Measurements from ENCODE around the gene PAGE2. TPM values are rescaled to one million over a fixed set of nuclear protein-coding genes. Genes with fewer than 3 reads are reported as not detected.
"Not testable (repeated sequence)": the region's sequence is repeated elsewhere in the genome, so short reads cannot be mapped to it uniquely, and the experiment has no call there.

PAGE2 gene
- total and polyA plus RNA-seq, 7 experiments from 2014 or later = not detected

DNA sequence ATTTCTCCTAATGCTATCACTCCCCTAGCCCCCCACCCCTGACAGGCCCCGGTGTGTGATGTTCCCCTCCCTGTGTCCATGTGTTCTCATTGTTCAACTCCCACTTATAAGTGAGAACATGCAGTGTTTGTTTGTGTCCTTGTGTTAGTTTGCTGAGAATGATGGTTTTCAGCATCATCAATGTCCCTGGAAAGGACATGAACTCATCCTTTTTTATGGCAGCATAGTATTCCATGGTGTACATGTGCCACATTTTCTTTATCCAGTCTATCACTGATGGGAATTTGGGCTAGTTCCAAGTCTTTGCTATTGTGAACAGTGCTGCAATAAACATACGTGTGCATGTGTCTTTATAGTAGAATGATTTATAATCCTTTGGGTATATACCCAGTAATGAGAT is 21.6 kb upstream of the PAGE2 start:
- H3K4me3 ChIP-seq (ENCODE audit: low read length); H3K9me3 Mint-ChIP-seq; CTCF ChIA-PET; H3K4me1 ChIP-seq (ENCODE audit: control insufficient read depth in 2 of 2, insufficient read depth in 2 of 2, low read length in 2 of 2); H3K4me3 Mint-ChIP-seq; intact Hi-C loops (cut with micrococcal nuclease); H3K36me3 Mint-ChIP-seq; H3K27me3 ChIP-seq (ENCODE audit: control insufficient read depth in 2 of 2, insufficient read depth in 2 of 2, low read length in 2 of 2); H3K9me3 ChIP-seq (ENCODE audit: control insufficient read depth in 2 of 3, low read length in 3 of 3); H3K27ac Mint-ChIP-seq; ATAC-seq; H3K36me3 ChIP-seq (ENCODE audit: control insufficient read depth in 2 of 3, insufficient read depth in 3 of 3, low read length in 3 of 3); H3K4me1 Mint-ChIP-seq; POLR2A ChIA-PET; H3K27me3 Mint-ChIP-seq; DNase-seq; H3K27ac ChIP-seq (ENCODE audit: low read depth, low read length): not testable (repeated sequence)

DNA sequence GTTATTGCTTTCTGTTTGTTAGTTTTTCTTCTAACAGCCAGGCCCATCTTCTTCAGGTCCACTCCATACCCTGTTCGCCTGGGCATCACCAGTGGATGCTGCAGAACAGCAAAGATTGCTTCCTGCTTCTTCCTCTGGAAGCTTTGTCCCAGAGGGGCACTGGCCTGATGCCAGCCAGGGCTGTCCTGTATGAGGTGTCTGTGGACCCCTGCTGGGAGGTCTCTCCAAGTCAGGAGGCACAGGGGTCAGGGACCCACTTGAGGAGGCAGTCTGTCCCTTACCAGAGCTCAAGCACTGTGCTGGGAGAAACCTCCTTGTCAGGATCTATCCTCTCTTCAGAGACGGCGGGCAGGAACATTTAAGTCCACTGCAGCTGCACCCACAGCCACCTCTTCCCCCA is 16.5 kb upstream of the PAGE2 start:
- no peak overlapping the region for H3K4me3 Mint-ChIP-seq
- no peak overlapping the region for H3K27ac ChIP-seq (ENCODE audit: low read depth, low read length)
- no peaks in the 10 kb centered on the region for H3K9me3 ChIP-seq (ENCODE audit: control insufficient read depth in 2 of 3, low read length in 3 of 3)
- peaks cover 0 to 8% (median 3%) of the 10 kb centered on the region in 5 donors for H3K27me3 Mint-ChIP-seq
- no peaks in the 10 kb centered on the region for H3K27me3 ChIP-seq (ENCODE audit: control insufficient read depth in 2 of 2, insufficient read depth in 2 of 2, low read length in 2 of 2)
- peaks cover 0 to 4% (median 0%) of the 10 kb centered on the region in 11 donors for H3K9me3 Mint-ChIP-seq
- H3K27ac Mint-ChIP-seq = no peak overlapping the region
- H3K36me3 Mint-ChIP-seq = peaks cover 0 to 3% (median 0%) of the 10 kb centered on the region in 5 donors
- H3K4me3 ChIP-seq (ENCODE audit: low read length) = no peak overlapping the region
- ChIA-PET POLR2A (no interaction called here), CTCF (no interaction called here)
- DNase-seq = no peak
- no peak for ATAC-seq
- H3K4me1 ChIP-seq (ENCODE audit: control insufficient read depth in 2 of 2, insufficient read depth in 2 of 2, low read length in 2 of 2) = no peaks in the 10 kb centered on the region
- no peaks in the 10 kb centered on the region for H3K36me3 ChIP-seq (ENCODE audit: control insufficient read depth in 2 of 3, insufficient read depth in 3 of 3, low read length in 3 of 3)
- no peaks in the 10 kb centered on the region for H3K4me1 Mint-ChIP-seq
- intact Hi-C loops (cut with micrococcal nuclease) = no loop called here

DNA sequence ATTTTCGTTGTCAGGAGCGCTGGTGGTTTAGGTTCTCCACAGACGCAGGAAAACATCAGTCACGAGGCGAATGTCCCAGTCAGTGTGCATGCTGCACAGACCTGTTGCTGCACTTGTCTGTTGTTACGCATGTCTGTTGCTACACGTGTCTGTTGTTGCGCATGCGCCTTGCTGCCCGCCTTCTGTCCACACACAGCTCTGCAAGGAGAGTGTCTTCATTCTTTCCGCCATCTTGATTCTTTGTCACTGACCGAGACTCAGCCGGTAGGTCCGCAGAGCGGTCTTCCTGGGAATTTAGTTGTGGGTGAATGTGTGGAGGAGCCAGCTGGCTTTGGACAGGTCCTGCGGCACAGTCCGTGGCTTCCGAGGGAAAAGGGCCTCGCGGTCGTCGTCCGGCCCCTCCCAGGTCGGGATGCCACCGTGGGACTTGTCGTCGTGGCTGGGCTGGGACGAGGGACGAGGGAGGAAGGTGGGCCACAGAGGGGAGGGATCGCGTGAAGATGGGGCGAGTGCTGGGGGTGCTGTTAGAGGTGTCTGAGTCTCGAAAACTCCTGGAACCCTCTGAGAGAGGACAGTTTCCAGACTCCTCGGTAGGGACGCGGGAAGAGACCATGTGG is 13.9 kb upstream of the PAGE2 start, which contains the start of gene PAGE2B:
PAGE2B (plus strand) TSS at position 180 of the 617 bp plus-strand sequence. CDS start 1,012 bp downstream, outside the sequence.
- Histone ChIP-seq H3K27ac (ENCODE audit: low read depth, low read length) (no peak within 1 kb of the TSS), H3K4me3 (ENCODE audit: low read length) (no peak within 1 kb of the TSS), H3K27me3 (ENCODE audit: control insufficient read depth in 2 of 2, insufficient read depth in 2 of 2, low read length in 2 of 2) (no peaks in the 10 kb centered on the region), H3K36me3 (ENCODE audit: control insufficient read depth in 2 of 3, insufficient read depth in 3 of 3, low read length in 3 of 3) (no peaks in the 10 kb centered on the region), H3K4me1 (ENCODE audit: control insufficient read depth in 2 of 2, insufficient read depth in 2 of 2, low read length in 2 of 2) (no peaks in the 10 kb centered on the region), H3K9me3 (ENCODE audit: control insufficient read depth in 2 of 3, low read length in 3 of 3) (no peaks in the 10 kb centered on the region)
- H3K4me1 Mint-ChIP-seq = no peaks in the 10 kb centered on the region
- no peak for DNase-seq
- ATAC-seq = no peak
- intact Hi-C loops (cut with micrococcal nuclease) = no loop called here
- POLR2A ChIA-PET = no interaction called here
- CTCF ChIA-PET = no interaction called here
- H3K36me3 Mint-ChIP-seq = peaks cover 0 to under 1% (median 0%) of the 10 kb centered on the region in 5 donors
- peaks cover 0 to 4% (median 0%) of the 10 kb centered on the region in 11 donors for H3K9me3 Mint-ChIP-seq
- H3K27ac Mint-ChIP-seq = no peak within 1 kb of the TSS
- H3K4me3 Mint-ChIP-seq = no peak within 1 kb of the TSS
- peaks cover 0 to 8% (median 3%) of the 10 kb centered on the region in 5 donors for H3K27me3 Mint-ChIP-seq

DNA sequence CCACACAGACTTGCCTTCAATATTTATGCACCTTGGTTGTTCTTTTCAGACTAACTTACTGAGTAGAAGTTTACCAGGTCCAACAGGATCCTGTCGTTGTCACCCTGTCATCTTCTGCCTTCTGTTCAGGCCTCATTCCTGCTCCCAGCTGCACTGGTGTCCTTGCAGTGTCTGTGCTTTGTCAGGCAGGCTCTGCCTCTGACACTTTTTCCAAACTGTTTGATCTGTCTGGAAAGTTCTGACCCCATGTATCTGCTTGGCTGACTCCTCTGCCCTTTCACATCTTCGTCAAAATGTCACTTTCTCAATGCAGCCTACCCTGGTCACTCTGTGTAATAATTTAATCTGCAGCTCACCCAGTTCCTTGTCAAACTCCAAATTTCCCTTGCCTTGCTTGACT is 9.9 kb downstream of the PAGE2 start:
- Mint-ChIP-seq H3K4me1 (peaks cover 0 to 5% (median 0%) of the 10 kb centered on the region in 7 donors), H3K27ac (no peak overlapping the region), H3K9me3 (no peaks in the 10 kb centered on the region), H3K36me3 (no peaks in the 10 kb centered on the region), H3K4me3 (no peak overlapping the region), H3K27me3 (no peaks in the 10 kb centered on the region)
- intact Hi-C loops (cut with micrococcal nuclease) = no loop called here
- DNase-seq (no peak), ATAC-seq (no peak)
- no peaks in the 10 kb centered on the region for H3K4me1 ChIP-seq (ENCODE audit: control insufficient read depth in 2 of 2, insufficient read depth in 2 of 2, low read length in 2 of 2)
- no peak overlapping the region for H3K4me3 ChIP-seq (ENCODE audit: low read length)
- ChIA-PET POLR2A (no interaction called here), CTCF (no interaction called here)
- H3K36me3 ChIP-seq (ENCODE audit: control insufficient read depth in 2 of 3, insufficient read depth in 3 of 3, low read length in 3 of 3) = no peaks in the 10 kb centered on the region
- H3K27ac ChIP-seq (ENCODE audit: low read depth, low read length) = no peak overlapping the region
- H3K27me3 ChIP-seq (ENCODE audit: control insufficient read depth in 2 of 2, insufficient read depth in 2 of 2, low read length in 2 of 2) = no peaks in the 10 kb centered on the region
- H3K9me3 ChIP-seq (ENCODE audit: control insufficient read depth in 2 of 3, low read length in 3 of 3) = no peaks in the 10 kb centered on the region

DNA sequence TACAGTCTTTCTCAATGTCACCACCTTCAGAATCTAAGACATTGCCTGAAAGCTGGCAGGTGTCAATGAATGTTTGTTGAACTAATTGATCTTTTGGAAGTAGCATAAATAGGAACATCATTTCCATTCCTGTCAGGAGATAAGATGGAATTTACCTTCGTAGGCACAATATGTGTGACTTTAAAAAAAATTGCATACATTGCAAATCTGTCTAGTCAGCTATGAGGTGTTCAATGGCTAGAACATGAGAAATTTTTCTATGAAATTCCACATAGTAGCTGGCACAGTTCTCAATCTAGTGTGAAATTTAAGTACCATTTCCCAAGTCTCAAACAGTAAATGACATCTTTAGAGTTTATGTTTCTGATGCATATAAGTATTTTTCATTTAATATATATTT is 10.3 kb downstream of the PAGE2 start:
- ATAC-seq = no peak
- Mint-ChIP-seq H3K9me3 (peaks cover 0 to 3% (median 0%) of the 10 kb centered on the region in 11 donors), H3K4me3 (no peak overlapping the region), H3K36me3 (no peaks in the 10 kb centered on the region), H3K27me3 (no peaks in the 10 kb centered on the region), H3K4me1 (peaks cover 0 to 5% (median 0%) of the 10 kb centered on the region in 7 donors), H3K27ac (no peak overlapping the region)
- Histone ChIP-seq H3K27ac (ENCODE audit: low read depth, low read length) (no peak overlapping the region), H3K9me3 (ENCODE audit: control insufficient read depth in 2 of 3, low read length in 3 of 3) (no peaks in the 10 kb centered on the region), H3K36me3 (ENCODE audit: control insufficient read depth in 2 of 3, insufficient read depth in 3 of 3, low read length in 3 of 3) (no peaks in the 10 kb centered on the region), H3K4me3 (ENCODE audit: low read length) (no peak overlapping the region), H3K27me3 (ENCODE audit: control insufficient read depth in 2 of 2, insufficient read depth in 2 of 2, low read length in 2 of 2) (no peaks in the 10 kb centered on the region), H3K4me1 (ENCODE audit: control insufficient read depth in 2 of 2, insufficient read depth in 2 of 2, low read length in 2 of 2) (no peaks in the 10 kb centered on the region)
- POLR2A ChIA-PET = no interaction called here
- intact Hi-C loops (cut with micrococcal nuclease) = no loop called here
- CTCF ChIA-PET = no interaction called here
- DNase-seq = no peak

DNA sequence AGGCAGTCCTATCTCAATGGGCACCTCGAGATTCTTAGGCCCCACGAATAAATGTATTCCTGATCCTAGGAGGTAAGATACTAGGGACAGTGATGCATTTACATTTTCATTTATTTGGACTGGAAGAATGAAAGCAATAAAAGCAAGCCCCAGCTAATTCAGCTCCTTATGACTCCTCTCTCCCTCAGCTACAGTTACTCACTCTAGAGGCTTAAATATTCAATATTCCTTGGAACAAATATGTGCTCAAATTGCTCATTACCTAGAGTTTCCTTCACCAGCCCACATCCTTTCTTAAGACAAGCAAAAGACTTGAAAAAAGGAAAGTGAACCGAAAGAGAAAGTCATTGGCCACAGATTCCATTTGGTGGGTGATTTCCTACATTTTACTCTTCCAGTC is 13.9 kb downstream of the PAGE2 start:
- no peaks in the 10 kb centered on the region for H3K9me3 ChIP-seq (ENCODE audit: control insufficient read depth in 2 of 3, low read length in 3 of 3)
- H3K4me3 ChIP-seq (ENCODE audit: low read length) = no peak overlapping the region
- CTCF ChIA-PET = no interaction called here
- H3K4me1 ChIP-seq (ENCODE audit: control insufficient read depth in 2 of 2, insufficient read depth in 2 of 2, low read length in 2 of 2) = no peaks in the 10 kb centered on the region
- H3K4me1 Mint-ChIP-seq = peaks cover 0 to 5% (median 3%) of the 10 kb centered on the region in 7 donors
- H3K27me3 Mint-ChIP-seq = no peaks in the 10 kb centered on the region
- no peaks in the 10 kb centered on the region for H3K36me3 Mint-ChIP-seq
- no peaks in the 10 kb centered on the region for H3K36me3 ChIP-seq (ENCODE audit: control insufficient read depth in 2 of 3, insufficient read depth in 3 of 3, low read length in 3 of 3)
- no peak overlapping the region for H3K27ac Mint-ChIP-seq
- intact Hi-C loops (cut with micrococcal nuclease) = no loop called here
- no peak for ATAC-seq
- H3K27ac ChIP-seq (ENCODE audit: low read depth, low read length) = no peak overlapping the region
- POLR2A ChIA-PET = no interaction called here
- DNase-seq = no peak
- H3K4me3 Mint-ChIP-seq = no peak overlapping the region
- peaks cover 0 to 7% (median 0%) of the 10 kb centered on the region in 11 donors for H3K9me3 Mint-ChIP-seq
- H3K27me3 ChIP-seq (ENCODE audit: control insufficient read depth in 2 of 2, insufficient read depth in 2 of 2, low read length in 2 of 2) = no peaks in the 10 kb centered on the region

DNA sequence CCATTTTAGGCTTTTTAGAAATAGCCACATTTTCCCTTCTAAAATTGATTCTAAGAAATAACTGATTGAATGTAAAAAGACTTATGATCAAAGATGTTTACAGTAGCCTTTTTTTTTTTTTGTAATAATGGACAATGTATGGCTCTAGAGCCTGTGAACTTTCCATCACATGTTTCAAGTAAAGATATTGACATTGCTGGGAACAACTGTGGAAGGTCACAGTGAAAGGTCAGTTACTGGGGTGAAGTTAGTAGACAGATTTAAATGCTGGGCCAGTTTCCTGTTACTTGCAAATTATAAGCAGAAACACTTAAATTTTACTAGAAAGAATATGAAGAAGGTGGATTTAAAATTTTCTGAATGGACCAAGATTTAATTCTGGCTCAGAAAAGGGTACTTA is 18.4 kb downstream of the PAGE2 start:
- ChIA-PET POLR2A (no interaction called here), CTCF (no interaction called here)
- ATAC-seq (no peak), DNase-seq (no peak)
- Mint-ChIP-seq H3K9me3 (peaks cover 0 to 7% (median 0%) of the 10 kb centered on the region in 11 donors), H3K27me3 (no peaks in the 10 kb centered on the region), H3K4me3 (no peak overlapping the region), H3K27ac (no peak overlapping the region), H3K36me3 (no peaks in the 10 kb centered on the region), H3K4me1 (peaks cover 0 to 5% (median 3%) of the 10 kb centered on the region in 7 donors)
- H3K4me3 ChIP-seq (ENCODE audit: low read length) = no peak overlapping the region
- no peaks in the 10 kb centered on the region for H3K36me3 ChIP-seq (ENCODE audit: control insufficient read depth in 2 of 3, insufficient read depth in 3 of 3, low read length in 3 of 3)
- no peaks in the 10 kb centered on the region for H3K4me1 ChIP-seq (ENCODE audit: control insufficient read depth in 2 of 2, insufficient read depth in 2 of 2, low read length in 2 of 2)
- intact Hi-C loops (cut with micrococcal nuclease) = no loop called here
- no peaks in the 10 kb centered on the region for H3K9me3 ChIP-seq (ENCODE audit: control insufficient read depth in 2 of 3, low read length in 3 of 3)
- H3K27me3 ChIP-seq (ENCODE audit: control insufficient read depth in 2 of 2, insufficient read depth in 2 of 2, low read length in 2 of 2) = no peaks in the 10 kb centered on the region
- H3K27ac ChIP-seq (ENCODE audit: low read depth, low read length) = no peak overlapping the region

All from naive thymus-derived CD4-positive, alpha-beta T cell (primary cell).